GM18870 (cell line): ENCODE measurements around the gene STPG1.

Source experiments
- ATAC-seq: cut with Tn5 transposase; IDR thresholded peaks from one replicate; pipeline ENCODE4 v1.9.1; 2021; ENCODE audit warnings: moderate library complexity; ENCODE audit not compliant: unreplicated experiment

Gene STPG1

GRCh38 chr1:24393892-24394291, 19.7 kb downstream of the STPG1 start:
- ATAC-seq, result no peak

- no peak for ATAC-seq
These were observed 20.5 kb downstream of the STPG1 start for GRCh38 chr1:24392982-24393650.

GRCh38 chr1:24392604-24392946, 21.0 kb downstream of the STPG1 start:
- no peak for ATAC-seq

GRCh38 chr1:24391882-24392603, 21.5 kb downstream of the STPG1 start:
- ATAC-seq, result peak; percentile 78

GRCh38 chr1:24390924-24391782, 22.4 kb downstream of the STPG1 start:
- no peak for ATAC-seq

- ATAC-seq, result no peak
These were observed 24.3 kb downstream of the STPG1 start for GRCh38 chr1:24389231-24389678.

- ATAC-seq, result no peak
These were observed 25.2 kb downstream of the STPG1 start for GRCh38 chr1:24388331-24388885.

- ATAC-seq, result no peak
These were observed 25.9 kb downstream of the STPG1 start for GRCh38 chr1:24387636-24388175.

- ATAC-seq, result no peak
These were observed 26.7 kb downstream of the STPG1 start for GRCh38 chr1:24386931-24387330.

GRCh38 chr1:24386241-24386640, 27.3 kb downstream of the STPG1 start:
- ATAC-seq, result no peak

GRCh38 chr1:24385160-24385940, 28.2 kb downstream of the STPG1 start:
- no peak for ATAC-seq

GRCh38 chr1:24384251-24385090, 29.1 kb downstream of the STPG1 start:
- peak; percentile 39 for ATAC-seq

- no peak for ATAC-seq
These were observed 30.1 kb downstream of the STPG1 start for GRCh38 chr1:24383381-24383940.

- ATAC-seq, result no peak
These were observed 31.4 kb downstream of the STPG1 start for GRCh38 chr1:24382165-24382577.

GRCh38 chr1:24381256-24381655, 32.3 kb downstream of the STPG1 start:
- ATAC-seq, result no peak

GRCh38 chr1:24380508-24380907, 33.1 kb downstream of the STPG1 start:
- no peak for ATAC-seq

- no peak for ATAC-seq
These were observed 33.8 kb downstream of the STPG1 start for GRCh38 chr1:24379733-24380315.

GRCh38 chr1:24374891-24375786, 38.4 kb downstream of the STPG1 start:
- ATAC-seq, result no peak
